SK-N-SH treated with all-trans-retinoic acid at 6 μM for 48 hours (cell line): ENCODE results near the gene ZNF480.
A peak's percentile ranks its signal among the peaks of the same experiment; 100 is the strongest.

ENCODE experiments used
- ATAC-seq: fragments of 200-7000 bp; cut with Tn5 transposase; 3 replicates; pipeline ENCODE4 v1.9.1; 2020; ENCODE audit warnings: mild to moderate bottlenecking, moderate library complexity
- ARNTL ChIP-seq: fragments of 450-650 bp; formaldehyde crosslinking; IDR thresholded peaks from 2 replicates; pipeline ENCODE4 v1.5.0; 2020; ENCODE audit warnings: low read depth, mild to moderate bottlenecking, moderate library complexity, borderline replicate concordance
- BACH2 ChIP-seq: fragments of 250-450 bp; sonication (Bioruptor Pico); IDR thresholded peaks from 2 replicates; pipeline ENCODE4 v1.9.0; 2021; ENCODE audit warnings: mild to moderate bottlenecking, borderline replicate concordance
- CSDC2 ChIP-seq: fragments of 250-450 bp; sonication (Bioruptor Pico); IDR thresholded peaks from 2 replicates; pipeline ENCODE4 v1.5.0; 2020; ENCODE audit warnings: mild to moderate bottlenecking, moderate library complexity
- ESRRG ChIP-seq: fragments of 250-450 bp; sonication (Bioruptor Pico); IDR thresholded peaks from 2 replicates; pipeline ENCODE4 v1.6.1; 2021; ENCODE audit warnings: mild to moderate bottlenecking
- GLIS3 ChIP-seq: fragments of 250-450 bp; sonication (Bioruptor Pico); IDR thresholded peaks from 2 replicates; pipeline ENCODE4 v1.5.0; 2020; ENCODE audit warnings: mild to moderate bottlenecking, moderate library complexity
- ISL1 ChIP-seq: fragments of 250-450 bp; sonication (Bioruptor Pico); IDR thresholded peaks from 2 replicates; pipeline ENCODE4 v2.1.2; 2022; ENCODE audit warnings: mild to moderate bottlenecking, moderate library complexity
- OSR1 ChIP-seq: fragments of 250-450 bp; sonication (Bioruptor Pico); IDR thresholded peaks from 2 replicates; pipeline ENCODE4 v1.8.0; 2022; ENCODE audit warnings: moderate library complexity, mild to moderate bottlenecking, inconsistent platforms
- PPARA ChIP-seq: fragments of 250-450 bp; sonication (Bioruptor Pico); IDR thresholded peaks from 2 replicates; pipeline ENCODE4 v1.5.0; 2020; ENCODE audit warnings: mild to moderate bottlenecking, borderline replicate concordance
- RARB ChIP-seq: fragments of 250-450 bp; sonication (Bioruptor Pico); IDR thresholded peaks from 2 replicates; pipeline ENCODE4 v1.8.0; 2021; ENCODE audit warnings: mild to moderate bottlenecking, moderate library complexity
- TCF4 ChIP-seq: fragments of 250-450 bp; sonication (Bioruptor Pico); IDR thresholded peaks from 2 replicates; pipeline ENCODE4 v1.8.0; 2021; ENCODE audit warnings: mild to moderate bottlenecking, moderate library complexity, borderline replicate concordance
- TOX ChIP-seq: fragments of 250-450 bp; sonication (Bioruptor Pico); IDR thresholded peaks from 2 replicates; pipeline ENCODE4 v1.8.0; 2021; ENCODE audit warnings: mild to moderate bottlenecking, moderate library complexity, borderline replicate concordance
- ZC3H10 ChIP-seq: fragments of 250-450 bp; sonication (Bioruptor Pico); IDR thresholded peaks from 2 replicates; pipeline ENCODE4 v1.5.1; 2021; ENCODE audit warnings: mild to moderate bottlenecking, moderate library complexity
- ZFP3 ChIP-seq: fragments of 250-450 bp; sonication (Bioruptor Pico); IDR thresholded peaks from 2 replicates; pipeline ENCODE4 v1.5.0; 2020; ENCODE audit warnings: mild to moderate bottlenecking, moderate library complexity
- ZFP30 ChIP-seq: fragments of 450-650 bp; formaldehyde crosslinking; IDR thresholded peaks from 2 replicates; pipeline ENCODE4 v1.5.0; 2022; ENCODE audit warnings: mild to moderate bottlenecking, moderate library complexity
- ZNF565 ChIP-seq: fragments of 450-650 bp; formaldehyde crosslinking; conservative IDR thresholded peaks from 2 replicates; pipeline ENCODE4 v1.5.0; 2020; ENCODE audit warnings: low read depth, mild to moderate bottlenecking, moderate library complexity
- ZNF70 ChIP-seq: fragments of 450-650 bp; formaldehyde crosslinking; IDR thresholded peaks from 2 replicates; pipeline ENCODE4 v1.5.0; 2020; ENCODE audit warnings: mild to moderate bottlenecking, moderate library complexity
- ZNF8 ChIP-seq: fragments of 450-650 bp; formaldehyde crosslinking; IDR thresholded peaks from 2 replicates; pipeline ENCODE4 v1.5.0; 2020; ENCODE audit warnings: mild to moderate bottlenecking, moderate library complexity
- TF ChIP-seq, protein P1 (sequence below): fragments of 250-450 bp; sonication (Bioruptor Pico); IDR thresholded peaks from 2 replicates; pipeline ENCODE4 v1.5.1; 2020; ENCODE audit warnings: low read depth, mild to moderate bottlenecking, moderate library complexity
- TF ChIP-seq, protein P2 (sequence below): fragments of 250-450 bp; sonication (Bioruptor Pico); IDR thresholded peaks from 2 replicates; pipeline ENCODE4 v1.8.0; 2020; ENCODE audit warnings: mild to moderate bottlenecking, moderate library complexity, borderline replicate concordance
- TF ChIP-seq, protein P3 (sequence below): fragments of 250-450 bp; sonication (Bioruptor Pico); IDR thresholded peaks from 2 replicates; pipeline ENCODE4 v1.8.0; 2021; ENCODE audit warnings: low read depth, mild to moderate bottlenecking, moderate library complexity, borderline replicate concordance
- TF ChIP-seq, protein P4 (sequence below): fragments of 250-450 bp; sonication (Bioruptor Pico); IDR thresholded peaks from 2 replicates; pipeline ENCODE4 v1.5.0; 2020; ENCODE audit warnings: mild to moderate bottlenecking, moderate library complexity

Gene ZNF480

DNA sequence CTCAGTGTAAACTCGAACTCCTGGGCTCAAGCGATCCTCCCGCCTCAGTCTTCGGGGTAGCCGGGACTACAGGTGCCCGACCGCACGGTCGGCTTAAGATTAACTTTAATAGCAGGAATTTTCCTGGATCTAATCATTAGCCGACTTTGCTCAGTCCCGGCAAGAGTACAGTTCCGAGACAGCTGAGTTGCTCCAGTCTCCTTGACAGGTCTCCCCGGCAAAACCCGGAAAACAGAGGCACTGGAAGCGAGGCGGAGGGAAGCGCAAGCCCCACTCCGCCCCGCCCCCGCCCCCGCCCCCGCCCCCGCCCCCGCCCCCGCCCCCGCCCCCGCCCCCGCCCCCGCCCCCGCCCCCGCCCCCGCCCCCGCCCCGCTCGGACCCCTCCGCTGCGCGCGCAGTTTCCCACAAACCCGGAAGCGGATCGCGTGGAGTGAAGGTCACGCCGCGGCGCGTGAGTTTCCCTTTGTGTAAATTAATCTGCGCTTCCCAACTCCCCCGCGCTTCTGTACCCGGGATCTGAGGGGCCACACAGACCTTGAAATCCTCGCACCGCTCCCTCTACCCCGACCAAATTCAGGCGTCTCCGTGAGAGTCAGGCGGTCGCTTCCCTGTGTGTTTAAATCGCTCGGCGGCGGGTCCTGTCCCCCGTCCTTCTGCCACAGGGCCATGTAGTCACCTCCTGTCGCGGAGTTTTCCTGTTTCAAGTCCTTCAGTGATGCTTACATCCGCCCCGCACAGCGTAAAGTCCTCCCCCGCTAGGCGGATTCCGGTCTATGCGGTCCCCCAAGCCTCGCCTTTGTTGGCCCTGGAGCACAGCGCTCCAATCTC lies at the start of gene ZNF480:
TSS of gene ZNF480 (plus strand) at position 397 of the 828 bp plus-strand sequence. CDS start 3,244 bp downstream, outside the sequence.
- peak; percentile 90 for ATAC-seq
- TF ChIP-seq ZFP3 (CRISPR knock-in tag), result no peak
- no peak for TF ChIP-seq ZNF8 (CRISPR knock-in tag)
- no peak for TF ChIP-seq CSDC2 (CRISPR knock-in tag)
- no peak for TF ChIP-seq ZNF70
- TF ChIP-seq, protein P1, sequence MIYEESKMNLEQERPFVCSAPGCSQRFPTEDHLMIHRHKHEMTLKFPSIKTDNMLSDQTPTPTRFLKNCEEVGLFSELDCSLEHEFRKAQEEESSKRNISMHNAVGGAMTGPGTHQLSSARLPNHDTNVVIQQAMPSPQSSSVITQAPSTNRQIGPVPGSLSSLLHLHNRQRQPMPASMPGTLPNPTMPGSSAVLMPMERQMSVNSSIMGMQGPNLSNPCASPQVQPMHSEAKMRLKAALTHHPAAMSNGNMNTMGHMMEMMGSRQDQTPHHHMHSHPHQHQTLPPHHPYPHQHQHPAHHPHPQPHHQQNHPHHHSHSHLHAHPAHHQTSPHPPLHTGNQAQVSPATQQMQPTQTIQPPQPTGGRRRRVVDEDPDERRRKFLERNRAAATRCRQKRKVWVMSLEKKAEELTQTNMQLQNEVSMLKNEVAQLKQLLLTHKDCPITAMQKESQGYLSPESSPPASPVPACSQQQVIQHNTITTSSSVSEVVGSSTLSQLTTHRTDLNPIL (CRISPR knock-in tag), result no peak
- no peak for TF ChIP-seq TCF4 (CRISPR knock-in tag)
- no peak for TF ChIP-seq OSR1 (CRISPR knock-in tag)
- TF ChIP-seq TOX (CRISPR knock-in tag), result no peak
- TF ChIP-seq, protein P2, sequence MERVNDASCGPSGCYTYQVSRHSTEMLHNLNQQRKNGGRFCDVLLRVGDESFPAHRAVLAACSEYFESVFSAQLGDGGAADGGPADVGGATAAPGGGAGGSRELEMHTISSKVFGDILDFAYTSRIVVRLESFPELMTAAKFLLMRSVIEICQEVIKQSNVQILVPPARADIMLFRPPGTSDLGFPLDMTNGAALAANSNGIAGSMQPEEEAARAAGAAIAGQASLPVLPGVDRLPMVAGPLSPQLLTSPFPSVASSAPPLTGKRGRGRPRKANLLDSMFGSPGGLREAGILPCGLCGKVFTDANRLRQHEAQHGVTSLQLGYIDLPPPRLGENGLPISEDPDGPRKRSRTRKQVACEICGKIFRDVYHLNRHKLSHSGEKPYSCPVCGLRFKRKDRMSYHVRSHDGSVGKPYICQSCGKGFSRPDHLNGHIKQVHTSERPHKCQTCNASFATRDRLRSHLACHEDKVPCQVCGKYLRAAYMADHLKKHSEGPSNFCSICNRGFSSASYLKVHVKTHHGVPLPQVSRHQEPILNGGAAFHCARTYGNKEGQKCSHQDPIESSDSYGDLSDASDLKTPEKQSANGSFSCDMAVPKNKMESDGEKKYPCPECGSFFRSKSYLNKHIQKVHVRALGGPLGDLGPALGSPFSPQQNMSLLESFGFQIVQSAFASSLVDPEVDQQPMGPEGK, result no peak
- TF ChIP-seq BACH2 (CRISPR knock-in tag), result no peak
- no peak for TF ChIP-seq GLIS3 (CRISPR knock-in tag)
- TF ChIP-seq PPARA (CRISPR knock-in tag), result no peak
- TF ChIP-seq, protein P3, sequence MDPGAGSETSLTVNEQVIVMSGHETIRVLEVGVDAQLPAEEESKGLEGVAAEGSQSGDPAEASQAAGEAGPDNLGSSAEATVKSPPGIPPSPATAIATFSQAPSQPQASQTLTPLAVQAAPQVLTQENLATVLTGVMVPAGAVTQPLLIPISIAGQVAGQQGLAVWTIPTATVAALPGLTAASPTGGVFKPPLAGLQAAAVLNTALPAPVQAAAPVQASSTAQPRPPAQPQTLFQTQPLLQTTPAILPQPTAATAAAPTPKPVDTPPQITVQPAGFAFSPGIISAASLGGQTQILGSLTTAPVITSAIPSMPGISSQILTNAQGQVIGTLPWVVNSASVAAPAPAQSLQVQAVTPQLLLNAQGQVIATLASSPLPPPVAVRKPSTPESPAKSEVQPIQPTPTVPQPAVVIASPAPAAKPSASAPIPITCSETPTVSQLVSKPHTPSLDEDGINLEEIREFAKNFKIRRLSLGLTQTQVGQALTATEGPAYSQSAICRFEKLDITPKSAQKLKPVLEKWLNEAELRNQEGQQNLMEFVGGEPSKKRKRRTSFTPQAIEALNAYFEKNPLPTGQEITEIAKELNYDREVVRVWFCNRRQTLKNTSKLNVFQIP (CRISPR knock-in tag), result no peak
- TF ChIP-seq ISL1 (CRISPR knock-in tag), result no peak
- TF ChIP-seq, all 23 proteins: peak for 0

DNA sequence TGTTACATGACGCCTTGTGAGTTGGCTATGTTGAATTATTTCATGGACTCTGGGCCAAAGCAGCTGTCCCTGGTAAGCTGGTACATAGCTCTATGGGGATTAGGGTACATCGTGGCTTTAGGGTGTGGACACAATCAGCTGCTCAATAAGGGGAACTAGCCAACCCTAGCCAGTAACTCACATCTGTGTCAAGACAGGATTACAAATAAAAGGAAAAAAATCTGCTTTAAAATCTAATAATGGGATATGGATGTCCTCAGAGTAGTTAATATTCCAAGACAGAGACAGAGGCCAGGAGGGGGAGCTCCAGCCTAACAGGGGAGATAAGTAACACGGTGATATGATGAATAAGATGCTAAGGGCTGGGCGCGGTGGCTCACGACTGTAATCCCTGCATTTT lies 48.7 kb upstream of the ZNF480 start:
- TF ChIP-seq PPARA (CRISPR knock-in tag), result no peak
- no peak for TF ChIP-seq OSR1 (CRISPR knock-in tag)
- no peak for TF ChIP-seq ZNF70
- no peak for TF ChIP-seq ARNTL (CRISPR knock-in tag)
- no peak for TF ChIP-seq GLIS3 (CRISPR knock-in tag)
- TF ChIP-seq ESRRG (CRISPR knock-in tag), result no peak
- no peak for TF ChIP-seq ISL1 (CRISPR knock-in tag)
- TF ChIP-seq ZFP30 (CRISPR knock-in tag), result no peak
- no peak for TF ChIP-seq ZC3H10
- no peak for TF ChIP-seq RARB (CRISPR knock-in tag)
- no peak for TF ChIP-seq BACH2 (CRISPR knock-in tag)
- TF ChIP-seq ZNF8 (CRISPR knock-in tag), result no peak
- TF ChIP-seq, protein P4, sequence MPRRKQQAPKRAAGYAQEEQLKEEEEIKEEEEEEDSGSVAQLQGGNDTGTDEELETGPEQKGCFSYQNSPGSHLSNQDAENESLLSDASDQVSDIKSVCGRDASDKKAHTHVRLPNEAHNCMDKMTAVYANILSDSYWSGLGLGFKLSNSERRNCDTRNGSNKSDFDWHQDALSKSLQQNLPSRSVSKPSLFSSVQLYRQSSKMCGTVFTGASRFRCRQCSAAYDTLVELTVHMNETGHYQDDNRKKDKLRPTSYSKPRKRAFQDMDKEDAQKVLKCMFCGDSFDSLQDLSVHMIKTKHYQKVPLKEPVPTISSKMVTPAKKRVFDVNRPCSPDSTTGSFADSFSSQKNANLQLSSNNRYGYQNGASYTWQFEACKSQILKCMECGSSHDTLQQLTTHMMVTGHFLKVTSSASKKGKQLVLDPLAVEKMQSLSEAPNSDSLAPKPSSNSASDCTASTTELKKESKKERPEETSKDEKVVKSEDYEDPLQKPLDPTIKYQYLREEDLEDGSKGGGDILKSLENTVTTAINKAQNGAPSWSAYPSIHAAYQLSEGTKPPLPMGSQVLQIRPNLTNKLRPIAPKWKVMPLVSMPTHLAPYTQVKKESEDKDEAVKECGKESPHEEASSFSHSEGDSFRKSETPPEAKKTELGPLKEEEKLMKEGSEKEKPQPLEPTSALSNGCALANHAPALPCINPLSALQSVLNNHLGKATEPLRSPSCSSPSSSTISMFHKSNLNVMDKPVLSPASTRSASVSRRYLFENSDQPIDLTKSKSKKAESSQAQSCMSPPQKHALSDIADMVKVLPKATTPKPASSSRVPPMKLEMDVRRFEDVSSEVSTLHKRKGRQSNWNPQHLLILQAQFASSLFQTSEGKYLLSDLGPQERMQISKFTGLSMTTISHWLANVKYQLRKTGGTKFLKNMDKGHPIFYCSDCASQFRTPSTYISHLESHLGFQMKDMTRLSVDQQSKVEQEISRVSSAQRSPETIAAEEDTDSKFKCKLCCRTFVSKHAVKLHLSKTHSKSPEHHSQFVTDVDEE (CRISPR knock-in tag), result no peak
- TF ChIP-seq, protein P1 (CRISPR knock-in tag), result no peak
- TF ChIP-seq, protein P2, result no peak
- no peak for TF ChIP-seq CSDC2 (CRISPR knock-in tag)
- TF ChIP-seq TCF4 (CRISPR knock-in tag), result no peak
- TF ChIP-seq ZFP3 (CRISPR knock-in tag), result no peak
- no peak for TF ChIP-seq ZNF565 (CRISPR knock-in tag)
- ATAC-seq, result peak; percentile 65; the same call in 2 of the 3 replicates
